Measurements from ENCODE around the gene ORM1.
"Not testable (repeated sequence)": the region's sequence is repeated elsewhere in the genome, so short reads cannot be mapped to it uniquely, and the experiment has no call there.

Gene ORM1

GRCh38 chr9:114322831-114323531 lies at the start of gene ORM1:
Gene ORM1, plus strand, starts transcription at chr9:114323098. Its CDS starts 36 bp downstream, at chr9:114323134.
- not testable (repeated sequence) for DNase-seq (ENCODE audit: low read depth in 2 of 3, low spot score in 1 of 3)

DNA sequence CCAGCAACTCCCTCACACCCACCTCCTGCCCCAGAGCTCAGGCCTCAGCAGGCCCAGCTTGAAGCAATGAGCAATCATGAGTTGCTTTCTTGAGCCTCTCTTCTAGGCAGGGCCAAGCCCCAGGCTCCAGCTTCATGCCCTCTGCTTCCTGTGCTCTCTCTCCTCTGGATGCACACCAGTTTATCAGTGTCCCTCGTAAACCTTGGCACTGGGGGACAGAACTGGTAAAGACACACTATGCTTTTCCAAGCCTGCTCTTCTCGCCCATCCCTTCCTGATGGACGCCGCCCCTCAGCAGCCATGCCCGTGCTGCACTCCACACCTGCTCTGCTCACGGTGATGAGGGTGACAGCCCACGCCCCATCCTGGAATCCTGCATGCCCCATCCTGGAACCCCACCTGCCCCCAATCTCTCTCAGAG lies 49.4 kb upstream of the ORM1 start:
- no peak for DNase-seq (ENCODE audit: low read depth in 2 of 3, low spot score in 1 of 3)

- DNase-seq (ENCODE audit: low read depth in 2 of 3, low spot score in 1 of 3) = no peak
Observed at GRCh38 chr9:114274217-114274616, 48.7 kb upstream of the ORM1 start.

DNA sequence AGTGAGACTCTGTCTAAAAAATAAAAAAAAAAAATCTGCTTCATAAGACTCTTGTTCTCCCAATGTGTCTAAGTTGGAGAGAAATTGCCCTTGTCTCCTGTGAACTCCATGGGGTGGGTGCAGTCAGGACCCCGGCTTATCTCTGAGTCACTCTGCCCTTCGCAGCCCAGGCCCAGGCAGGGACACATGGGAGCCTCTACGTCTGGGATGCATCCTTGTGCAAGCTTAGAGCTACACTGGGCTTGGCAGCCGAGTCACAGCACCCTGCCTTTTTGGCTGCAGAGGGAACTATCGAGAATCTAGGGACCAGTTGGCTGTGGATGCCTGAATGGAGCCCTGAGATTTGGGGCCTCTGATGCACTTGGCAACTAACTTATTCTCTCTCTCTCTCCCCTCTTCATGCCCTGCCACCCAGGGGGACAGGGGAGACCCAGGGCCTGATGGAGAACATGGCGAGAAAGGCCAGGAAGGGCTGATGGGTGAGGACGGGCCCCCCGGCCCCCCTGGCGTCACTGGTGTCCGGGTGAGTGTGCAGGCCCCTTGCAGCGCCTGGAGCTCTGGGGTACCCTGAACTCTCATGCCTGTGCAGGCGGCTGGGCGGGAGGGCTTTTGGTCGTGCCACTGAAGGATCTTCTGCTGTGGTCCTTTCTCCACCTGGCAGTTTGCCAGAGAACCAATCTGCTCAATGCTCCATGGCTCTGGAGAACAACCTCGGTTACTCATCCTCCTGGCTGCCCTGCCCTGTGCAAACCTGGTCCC lies 47.5 kb upstream of the ORM1 start:
- no peak for DNase-seq (ENCODE audit: low read depth in 2 of 3, low spot score in 1 of 3)

DNA sequence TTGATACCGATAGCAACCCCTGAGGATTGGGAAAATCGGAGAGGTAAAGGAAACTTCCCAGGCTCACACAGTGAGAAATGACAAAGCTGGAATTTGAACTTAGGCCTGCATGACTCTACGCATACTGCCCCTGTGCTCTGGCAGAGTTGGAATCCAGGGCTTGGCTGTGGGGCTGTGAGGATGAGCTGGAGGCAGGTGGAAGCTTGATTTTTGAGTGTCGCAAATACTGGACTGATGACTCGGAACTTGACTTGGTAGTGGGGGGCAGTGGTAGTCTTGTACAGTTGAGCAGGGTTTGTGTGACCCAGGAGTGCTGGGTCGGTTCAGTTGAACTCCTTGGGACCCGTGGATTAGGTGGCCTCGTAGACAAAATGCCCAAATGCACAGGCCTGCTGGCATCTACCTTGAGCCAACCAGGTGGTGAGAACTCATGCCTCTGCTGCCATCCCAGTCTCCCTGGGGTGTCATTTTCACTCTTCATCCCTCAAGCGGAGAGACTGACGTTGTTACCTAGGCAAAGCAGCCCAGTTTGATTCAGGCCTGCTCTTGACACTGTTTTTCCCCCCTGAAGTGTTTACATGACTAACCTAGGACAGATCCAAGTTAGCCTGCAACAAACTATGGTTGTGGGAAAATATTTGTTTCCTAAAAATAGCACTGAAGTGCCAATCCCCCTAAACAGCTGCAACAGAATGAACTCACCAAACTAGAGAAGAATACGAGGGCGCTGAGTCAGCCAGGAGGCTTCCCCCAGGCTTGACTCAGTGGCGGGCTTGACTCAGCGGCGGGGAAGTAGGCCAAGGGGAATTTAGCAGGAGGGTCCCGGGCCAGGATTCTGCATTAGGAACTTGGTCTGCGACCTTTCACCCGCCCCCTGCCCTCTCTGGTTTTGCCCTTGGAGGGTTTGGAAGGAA lies 45.7 kb upstream of the ORM1 start:
- no peak for DNase-seq (ENCODE audit: low read depth in 2 of 3, low spot score in 1 of 3)

- DNase-seq (ENCODE audit: low read depth in 2 of 3, low spot score in 1 of 3) = no peak
Observed at GRCh38 chr9:114278356-114278755, 44.5 kb upstream of the ORM1 start.

GRCh38 chr9:114278881-114279570 lies 43.9 kb upstream of the ORM1 start:
- DNase-seq (ENCODE audit: low read depth in 2 of 3, low spot score in 1 of 3) = no peak

DNA sequence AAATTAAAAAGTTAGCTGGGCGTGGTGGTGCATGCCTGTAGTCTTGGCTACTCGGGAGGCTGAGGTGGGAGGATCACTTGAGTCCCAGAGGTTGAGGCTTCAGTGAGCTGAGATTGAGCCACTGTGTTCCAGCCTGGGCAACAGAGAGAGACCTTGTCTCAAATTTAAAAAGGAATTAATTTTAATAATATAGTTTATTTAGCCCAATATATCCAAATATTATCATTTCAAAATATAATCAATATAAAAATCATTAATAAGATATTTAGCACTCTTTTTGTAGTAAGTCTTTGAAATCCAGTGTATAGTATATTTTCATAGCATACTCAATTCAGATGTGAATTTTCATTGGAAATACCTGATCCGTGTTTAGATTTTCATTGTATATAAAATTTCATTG lies 43.2 kb upstream of the ORM1 start:
- DNase-seq (ENCODE audit: low read depth in 2 of 3, low spot score in 1 of 3) = no peak

DNA sequence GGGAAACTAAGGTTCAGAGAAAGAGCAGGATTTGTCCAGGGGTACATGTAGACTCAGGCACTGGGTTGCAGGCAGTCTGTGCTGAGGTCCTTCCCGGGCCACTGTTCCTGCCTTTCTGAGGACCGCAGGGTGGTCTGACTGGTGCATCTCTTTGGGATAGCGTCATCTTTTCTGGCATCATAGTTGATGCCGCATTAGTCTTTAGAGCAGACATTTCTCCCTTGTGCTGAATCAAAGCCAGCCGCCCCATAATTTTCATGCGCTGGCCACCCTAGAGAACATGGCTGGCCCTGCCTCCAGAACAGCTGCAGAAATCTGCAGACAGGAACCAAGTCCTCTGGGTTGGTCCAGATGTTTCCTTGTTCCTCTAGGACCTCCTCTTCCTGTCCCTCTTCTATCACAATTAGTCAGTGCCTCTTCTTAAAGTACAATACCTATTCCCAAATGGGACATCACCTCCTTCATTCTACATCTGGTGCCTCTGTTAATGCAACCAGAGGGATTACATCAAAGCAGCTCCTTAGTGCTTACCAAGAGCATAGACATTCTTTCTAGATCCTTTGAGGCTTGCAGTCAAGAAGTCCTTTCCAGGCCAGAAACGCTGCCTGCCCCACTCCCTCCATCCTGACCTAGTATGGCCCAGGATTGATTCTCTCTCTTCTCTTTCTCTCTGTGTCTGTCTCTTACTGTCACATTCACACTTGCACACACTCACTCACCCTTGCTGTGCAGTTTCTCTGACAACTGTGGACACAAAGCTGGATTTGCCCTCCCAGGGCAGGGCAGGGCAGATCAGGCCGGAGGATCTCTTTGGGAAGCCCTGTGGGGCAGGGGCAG lies 42.0 kb upstream of the ORM1 start:
- DNase-seq (ENCODE audit: low read depth in 2 of 3, low spot score in 1 of 3) = no peak

- no peak for DNase-seq (ENCODE audit: low read depth in 2 of 3, low spot score in 1 of 3)
Observed at GRCh38 chr9:114281473-114282103, 41.3 kb upstream of the ORM1 start.

DNA sequence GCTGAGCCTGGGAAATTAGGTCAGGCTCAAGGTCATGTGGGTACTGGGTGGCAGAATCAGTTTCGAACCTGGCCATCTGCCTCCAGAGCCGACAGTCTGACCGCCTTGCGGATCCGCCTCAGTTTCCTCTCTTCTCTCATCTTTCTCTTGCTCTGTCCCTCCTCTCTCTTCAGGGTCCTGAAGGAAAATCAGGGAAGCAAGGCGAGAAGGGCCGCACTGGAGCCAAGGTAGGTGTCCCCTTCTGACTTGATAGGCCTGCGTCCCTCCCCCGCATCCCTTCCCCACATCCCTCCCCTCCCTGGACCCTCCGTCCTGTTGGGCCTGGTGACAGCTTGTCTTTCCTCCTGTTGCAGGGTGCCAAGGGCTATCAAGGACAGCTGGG lies 40.8 kb upstream of the ORM1 start:
- no peak for DNase-seq (ENCODE audit: low read depth in 2 of 3, low spot score in 1 of 3)

- no peak for DNase-seq (ENCODE audit: low read depth in 2 of 3, low spot score in 1 of 3)
Observed at GRCh38 chr9:114282507-114282906, 40.4 kb upstream of the ORM1 start.

GRCh38 chr9:114282926-114283325 lies 40.0 kb upstream of the ORM1 start:
- DNase-seq (ENCODE audit: low read depth in 2 of 3, low spot score in 1 of 3) = no peak

DNA sequence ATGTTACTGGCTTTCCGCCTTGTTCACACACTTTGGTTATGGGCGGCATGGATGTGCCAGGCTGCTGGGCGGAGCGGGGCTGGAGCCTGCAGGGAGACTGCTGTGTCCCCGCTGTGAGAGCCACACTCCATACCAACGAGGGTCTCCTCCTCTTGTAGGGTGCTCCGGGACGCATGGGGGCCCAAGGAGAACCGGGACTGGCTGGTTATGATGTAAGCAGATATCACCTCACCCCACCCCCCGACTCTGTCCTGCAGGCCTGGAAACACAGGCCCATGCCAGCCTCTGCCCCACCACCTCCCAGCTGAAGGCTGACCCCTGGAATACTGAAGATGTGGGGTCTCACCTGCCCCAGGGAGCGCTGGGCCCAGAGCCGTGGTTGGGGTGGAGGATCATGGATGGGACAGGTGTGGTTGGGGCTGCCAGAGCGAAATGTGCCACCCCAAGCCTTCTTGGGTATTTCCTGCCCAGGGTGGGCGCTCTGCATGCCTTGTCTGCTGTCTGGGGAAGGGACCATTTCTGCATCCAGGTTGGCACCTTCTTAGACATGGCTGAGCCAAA lies 39.3 kb upstream of the ORM1 start:
- DNase-seq (ENCODE audit: low read depth in 2 of 3, low spot score in 1 of 3) = no peak

DNA sequence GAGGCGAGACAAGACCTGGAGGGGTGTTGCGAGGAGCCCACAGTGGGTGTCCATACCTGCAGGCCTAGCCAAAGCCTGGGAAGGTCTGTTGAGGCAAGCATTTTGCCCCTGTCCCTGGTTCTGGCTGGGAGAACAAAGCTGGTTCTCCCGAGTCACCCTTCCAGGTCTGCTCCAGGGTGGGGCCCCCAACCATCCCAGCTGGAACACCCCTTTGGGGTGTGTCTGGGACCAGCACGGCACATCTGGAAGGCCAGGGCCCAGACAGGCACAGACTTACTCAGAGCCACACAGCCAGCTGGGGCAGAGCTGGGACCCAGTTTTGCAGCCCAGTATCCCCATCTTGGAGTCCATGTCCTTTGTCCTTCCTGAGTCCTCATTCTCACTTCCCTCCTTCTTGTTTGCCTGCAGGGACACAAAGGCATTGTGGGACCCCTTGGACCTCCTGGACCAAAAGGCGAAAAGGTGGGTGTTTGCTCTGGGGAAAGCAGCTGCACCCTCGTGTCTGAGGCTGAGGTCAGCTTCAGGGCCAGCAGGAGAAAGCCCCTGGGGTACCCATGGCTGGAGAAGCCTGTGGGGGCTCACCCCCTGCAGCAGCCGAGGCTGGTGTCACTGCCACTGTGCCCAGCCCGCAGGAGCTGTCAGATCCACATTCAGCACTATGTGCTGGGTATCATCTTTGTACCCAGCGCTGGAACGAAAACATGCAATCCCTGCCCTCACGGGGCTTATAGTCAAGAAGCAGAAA lies 38.4 kb upstream of the ORM1 start:
- DNase-seq (ENCODE audit: low read depth in 2 of 3, low spot score in 1 of 3) = no peak

DNA sequence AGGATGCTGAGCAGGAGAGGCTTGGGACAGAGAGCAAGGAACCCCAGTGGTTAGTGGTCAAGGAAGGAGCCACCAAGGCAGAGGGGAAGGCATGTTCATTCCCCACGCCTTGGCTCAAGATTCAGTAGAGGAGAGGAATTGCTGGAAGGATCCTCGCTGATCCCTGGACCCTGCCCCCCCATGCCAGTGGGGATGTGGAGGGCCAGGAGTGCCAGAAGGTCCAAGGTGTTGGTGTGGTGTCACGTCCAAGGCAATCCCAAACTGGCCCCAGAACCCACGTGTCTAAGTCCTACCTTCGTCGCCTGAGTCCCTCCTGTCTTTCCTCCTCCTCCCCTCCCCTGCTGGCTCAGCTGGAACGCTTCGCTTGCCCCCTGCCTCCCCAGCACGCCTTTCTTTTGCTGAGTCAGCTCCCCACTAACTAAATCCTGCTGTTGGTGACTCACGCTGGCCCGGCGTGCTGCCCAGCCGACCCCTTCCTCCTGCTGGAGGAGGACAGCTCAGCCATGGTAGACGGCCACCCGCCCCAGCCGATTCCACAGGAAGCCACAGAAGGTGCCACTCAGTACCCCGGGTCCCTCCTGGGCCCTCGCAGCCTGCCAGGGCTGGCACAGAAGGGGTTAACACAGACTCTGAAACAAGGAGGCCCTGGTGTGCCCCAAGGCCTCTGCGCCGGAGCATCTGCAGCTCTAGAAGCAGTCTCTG lies 37.6 kb upstream of the ORM1 start:
- DNase-seq (ENCODE audit: low read depth in 2 of 3, low spot score in 1 of 3) = no peak

DNA sequence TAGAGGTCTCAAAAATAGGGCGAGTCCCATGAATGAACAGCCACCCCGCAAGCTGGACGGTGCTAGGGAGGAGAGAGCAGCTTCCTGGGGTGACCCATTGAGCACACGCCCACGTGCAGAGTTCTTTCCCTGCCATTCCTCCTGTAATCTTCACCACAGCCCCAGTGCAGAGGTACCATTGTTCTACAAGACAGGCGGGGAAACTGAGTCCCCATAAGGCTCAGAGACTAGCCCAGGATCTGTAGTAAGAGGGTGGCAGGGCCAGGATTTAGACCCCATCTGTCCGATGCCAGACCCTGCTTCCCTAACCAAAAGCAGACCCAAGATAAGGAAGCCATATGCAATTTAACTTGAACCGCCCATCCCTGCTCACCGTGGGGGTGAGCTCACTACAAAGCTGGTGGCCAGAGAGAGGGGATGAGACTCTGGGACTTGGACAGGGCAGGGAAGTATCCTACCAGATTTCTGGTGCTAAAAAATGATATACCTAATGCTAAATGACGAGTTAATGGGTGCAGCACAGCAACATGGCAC lies 36.7 kb upstream of the ORM1 start:
- no peak for DNase-seq (ENCODE audit: low read depth in 2 of 3, low spot score in 1 of 3)
